ENCODE data around the gene DOK6. TPM values are rescaled to one million over a fixed set of nuclear protein-coding genes. Genes with fewer than 3 reads are reported as not detected.

Gene DOK6
- total RNA-seq, 1 experiment from 2014 or later: 4.1 TPM

DNA sequence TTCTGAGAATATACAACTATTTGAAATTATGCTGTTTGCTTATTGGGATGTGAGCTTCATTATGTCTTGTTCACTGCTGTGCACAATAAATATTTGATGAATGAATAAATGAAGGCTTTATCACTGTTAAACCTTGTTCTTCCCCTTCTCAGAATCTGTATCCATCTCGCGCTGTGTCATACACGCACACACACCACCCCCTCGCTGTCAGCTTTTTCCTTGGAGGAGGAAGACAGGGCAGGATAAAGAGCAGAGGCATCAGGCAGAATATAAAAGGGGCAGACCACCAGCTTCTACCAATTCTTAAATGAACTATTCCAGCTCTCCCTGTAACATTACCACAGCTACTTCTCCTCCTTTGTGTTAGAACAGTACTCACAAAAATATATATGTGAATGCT lies 472.0 kb downstream of the DOK6 start:
- ChIA-PET CTCF (interaction anchor here (1.3 kb wide), 1 partner anchor 87 kb away, joined by 3 read pairs; no protein-coding TSS in a partner anchor), POLR2A (no interaction called here)
- ATAC-seq: no peak
- no peak overlapping the region for H3K27ac Mint-ChIP-seq
- no peaks in the 10 kb centered on the region for H3K9me3 Mint-ChIP-seq
- H3K4me1 Mint-ChIP-seq: peaks cover 6% of the 10 kb centered on the region
- TF ChIP-seq ZMAT4 (CRISPR knock-in tag; IDR thresholded peaks at IDR 0.05) (no peak), CDX4 (CRISPR knock-in tag; IDR thresholded peaks at IDR 0.05; ENCODE audit: borderline replicate concordance) (no peak), NFATC4 (CRISPR knock-in tag; IDR thresholded peaks at IDR 0.05) (no peak), ATF1 (CRISPR knock-in tag; IDR thresholded peaks at IDR 0.05) (no peak), HMGA2 (CRISPR knock-in tag; IDR thresholded peaks at IDR 0.05) (no peak), ERG (CRISPR knock-in tag; IDR thresholded peaks at IDR 0.05) (no peak), ZBTB21 (CRISPR knock-in tag; IDR thresholded peaks at IDR 0.05; ENCODE audit: borderline replicate concordance) (no peak), SOX15 (CRISPR knock-in tag; IDR thresholded peaks at IDR 0.05) (no peak), JAZF1 (CRISPR knock-in tag; IDR thresholded peaks at IDR 0.05) (no peak), ZNF232 (CRISPR knock-in tag; IDR thresholded peaks at IDR 0.05) (no peak), IRF2 (CRISPR knock-in tag; IDR thresholded peaks at IDR 0.05; ENCODE audit: borderline replicate concordance, low read depth) (no peak), E2F5 (CRISPR knock-in tag; IDR thresholded peaks at IDR 0.05) (no peak), CREB1 (CRISPR knock-in tag; IDR thresholded peaks at IDR 0.05) (no peak), GRHL2 (CRISPR knock-in tag; IDR thresholded peaks at IDR 0.05; ENCODE audit: insufficient replicate concordance, severe bottlenecking) (no peak), GTF2I (CRISPR knock-in tag; conservative IDR thresholded peaks at IDR 0.05) (no peak), KAT7 (CRISPR knock-in tag; IDR thresholded peaks at IDR 0.05; ENCODE audit: borderline replicate concordance) (no peak), FOXJ3 (CRISPR knock-in tag; IDR thresholded peaks at IDR 0.05; ENCODE audit: borderline replicate concordance) (no peak)
- TF ChIP-seq, protein P1, sequence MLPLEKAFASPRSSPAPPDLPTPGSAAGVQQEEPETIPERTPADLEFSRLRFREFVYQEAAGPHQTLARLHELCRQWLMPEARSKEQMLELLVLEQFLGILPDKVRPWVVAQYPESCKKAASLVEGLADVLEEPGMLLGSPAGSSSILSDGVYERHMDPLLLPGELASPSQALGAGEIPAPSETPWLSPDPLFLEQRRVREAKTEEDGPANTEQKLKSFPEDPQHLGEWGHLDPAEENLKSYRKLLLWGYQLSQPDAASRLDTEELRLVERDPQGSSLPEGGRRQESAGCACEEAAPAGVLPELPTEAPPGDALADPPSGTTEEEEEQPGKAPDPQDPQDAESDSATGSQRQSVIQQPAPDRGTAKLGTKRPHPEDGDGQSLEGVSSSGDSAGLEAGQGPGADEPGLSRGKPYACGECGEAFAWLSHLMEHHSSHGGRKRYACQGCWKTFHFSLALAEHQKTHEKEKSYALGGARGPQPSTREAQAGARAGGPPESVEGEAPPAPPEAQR (CRISPR knock-in tag; IDR thresholded peaks at IDR 0.05): no peak
- TF ChIP-seq, protein P2, sequence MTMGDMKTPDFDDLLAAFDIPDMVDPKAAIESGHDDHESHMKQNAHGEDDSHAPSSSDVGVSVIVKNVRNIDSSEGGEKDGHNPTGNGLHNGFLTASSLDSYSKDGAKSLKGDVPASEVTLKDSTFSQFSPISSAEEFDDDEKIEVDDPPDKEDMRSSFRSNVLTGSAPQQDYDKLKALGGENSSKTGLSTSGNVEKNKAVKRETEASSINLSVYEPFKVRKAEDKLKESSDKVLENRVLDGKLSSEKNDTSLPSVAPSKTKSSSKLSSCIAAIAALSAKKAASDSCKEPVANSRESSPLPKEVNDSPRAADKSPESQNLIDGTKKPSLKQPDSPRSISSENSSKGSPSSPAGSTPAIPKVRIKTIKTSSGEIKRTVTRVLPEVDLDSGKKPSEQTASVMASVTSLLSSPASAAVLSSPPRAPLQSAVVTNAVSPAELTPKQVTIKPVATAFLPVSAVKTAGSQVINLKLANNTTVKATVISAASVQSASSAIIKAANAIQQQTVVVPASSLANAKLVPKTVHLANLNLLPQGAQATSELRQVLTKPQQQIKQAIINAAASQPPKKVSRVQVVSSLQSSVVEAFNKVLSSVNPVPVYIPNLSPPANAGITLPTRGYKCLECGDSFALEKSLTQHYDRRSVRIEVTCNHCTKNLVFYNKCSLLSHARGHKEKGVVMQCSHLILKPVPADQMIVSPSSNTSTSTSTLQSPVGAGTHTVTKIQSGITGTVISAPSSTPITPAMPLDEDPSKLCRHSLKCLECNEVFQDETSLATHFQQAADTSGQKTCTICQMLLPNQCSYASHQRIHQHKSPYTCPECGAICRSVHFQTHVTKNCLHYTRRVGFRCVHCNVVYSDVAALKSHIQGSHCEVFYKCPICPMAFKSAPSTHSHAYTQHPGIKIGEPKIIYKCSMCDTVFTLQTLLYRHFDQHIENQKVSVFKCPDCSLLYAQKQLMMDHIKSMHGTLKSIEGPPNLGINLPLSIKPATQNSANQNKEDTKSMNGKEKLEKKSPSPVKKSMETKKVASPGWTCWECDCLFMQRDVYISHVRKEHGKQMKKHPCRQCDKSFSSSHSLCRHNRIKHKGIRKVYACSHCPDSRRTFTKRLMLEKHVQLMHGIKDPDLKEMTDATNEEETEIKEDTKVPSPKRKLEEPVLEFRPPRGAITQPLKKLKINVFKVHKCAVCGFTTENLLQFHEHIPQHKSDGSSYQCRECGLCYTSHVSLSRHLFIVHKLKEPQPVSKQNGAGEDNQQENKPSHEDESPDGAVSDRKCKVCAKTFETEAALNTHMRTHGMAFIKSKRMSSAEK (CRISPR knock-in tag; IDR thresholded peaks at IDR 0.05; ENCODE audit: borderline replicate concordance): no peak
- H3K27me3 Mint-ChIP-seq (ENCODE audit: low read depth): no peaks in the 10 kb centered on the region
- no peak overlapping the region for H3K4me3 Mint-ChIP-seq
- no peak for DNase-seq (ENCODE audit: low spot score)
- no peaks in the 10 kb centered on the region for H3K36me3 Mint-ChIP-seq

Data from WTC11 (cell line).